GM19463 (cell line): ENCODE results near the gene ESRRG.
"Not testable (repeated sequence)": the region's sequence is repeated elsewhere in the genome, so short reads cannot be mapped to it uniquely, and the experiment has no call there.

Experiments
- ATAC-seq: cut with Tn5 transposase; IDR thresholded peaks from one replicate; pipeline ENCODE4 v1.9.1; 2021; ENCODE audit warnings: mild to moderate bottlenecking, moderate library complexity; ENCODE audit not compliant: unreplicated experiment

Gene ESRRG

DNA sequence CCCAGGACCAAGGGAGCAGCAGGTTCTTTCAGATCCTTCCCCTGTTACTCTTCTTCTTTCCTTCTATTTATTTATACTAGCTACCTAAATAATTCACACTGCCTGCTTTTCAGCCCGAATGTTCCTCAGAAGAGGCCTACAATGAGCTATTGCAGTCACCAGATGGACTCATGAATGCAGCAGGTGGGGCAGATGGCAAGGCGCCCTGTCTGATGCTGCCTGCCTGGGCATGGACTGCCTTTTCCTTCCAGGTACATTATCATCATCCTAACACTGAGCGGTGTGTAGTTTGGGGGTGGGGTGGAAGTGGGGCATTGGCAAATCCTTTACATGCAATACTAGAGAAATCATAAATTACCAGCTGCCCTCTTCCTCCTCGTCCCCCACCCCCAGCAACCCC lies 17.6 kb downstream of the ESRRG start:
- ATAC-seq = no peak

DNA sequence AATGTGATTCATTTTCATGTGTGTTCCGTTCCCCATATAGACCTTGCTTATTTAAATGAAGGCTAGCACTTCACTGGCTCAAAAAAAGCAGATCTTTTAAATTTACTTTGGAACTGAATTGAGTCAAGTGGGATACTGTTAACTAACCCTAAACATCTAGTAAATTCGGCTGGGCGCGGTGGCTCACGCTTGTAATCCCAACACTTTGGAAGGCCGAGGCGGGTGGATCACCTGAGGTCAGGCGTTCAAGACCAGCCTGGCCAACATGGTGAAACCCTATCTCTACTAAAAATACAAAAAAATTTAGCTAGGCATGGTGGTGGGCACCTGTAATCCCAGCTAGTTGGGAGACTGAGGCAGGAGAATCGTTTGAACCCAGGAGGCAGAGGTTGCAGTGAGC lies 19.2 kb downstream of the ESRRG start:
- not testable (repeated sequence) for ATAC-seq

DNA sequence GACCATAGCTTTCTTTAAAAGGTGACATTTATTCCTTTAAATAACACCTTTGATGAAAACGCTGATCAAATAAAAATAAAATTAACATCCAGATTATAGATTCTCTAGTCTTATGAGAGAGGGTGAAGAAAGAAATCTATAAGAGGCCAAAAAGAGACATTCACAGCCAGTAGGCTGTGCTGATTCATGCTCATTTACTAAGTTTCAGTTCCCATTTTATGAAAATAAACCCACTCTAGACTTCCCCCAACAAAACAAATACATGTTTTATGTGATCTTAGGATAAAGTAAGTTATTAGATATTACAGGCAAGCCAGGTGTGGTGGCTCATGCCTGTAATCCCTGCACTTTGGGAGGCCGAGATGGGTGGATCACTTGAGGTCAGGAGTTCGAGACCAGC lies 21.1 kb downstream of the ESRRG start:
- peak; percentile 82 for ATAC-seq

DNA sequence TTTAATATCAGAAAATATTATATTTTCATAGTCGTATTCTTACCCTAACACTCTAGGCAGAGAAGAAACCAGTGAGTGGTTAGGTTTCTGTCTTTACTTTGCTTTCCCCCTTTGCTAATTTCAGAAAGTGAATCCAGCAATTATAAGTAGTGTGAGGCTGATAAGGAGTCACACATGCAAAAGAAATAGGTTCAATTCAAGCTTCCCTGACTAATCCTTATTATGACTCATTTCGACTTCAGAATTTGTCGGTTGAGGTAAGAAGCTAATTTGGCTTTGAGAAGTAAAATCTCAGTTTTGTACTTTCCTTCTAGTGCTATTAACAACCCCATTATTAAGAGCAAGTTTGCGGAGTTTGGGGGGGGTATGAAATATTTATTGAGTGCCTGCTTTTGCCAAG lies 22.4 kb downstream of the ESRRG start:
- no peak for ATAC-seq

DNA sequence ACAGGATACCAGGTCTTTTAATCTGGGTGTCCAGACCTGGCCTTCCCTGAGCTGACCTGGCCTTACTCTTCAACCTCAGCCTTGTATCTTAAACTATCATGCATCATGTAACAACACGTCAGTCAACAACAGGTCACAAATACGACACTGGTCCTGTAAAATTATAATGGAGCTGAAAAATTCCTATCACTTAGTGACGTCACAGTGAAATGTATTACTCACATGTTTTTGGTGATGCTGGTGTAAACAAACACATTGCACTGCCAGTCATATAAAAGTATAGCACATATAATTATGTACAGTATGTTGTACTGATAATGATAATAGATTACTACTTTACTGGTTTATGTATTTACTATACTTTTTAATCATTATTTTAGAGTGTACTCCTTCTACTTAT lies 31.5 kb downstream of the ESRRG start:
- no peak for ATAC-seq

DNA sequence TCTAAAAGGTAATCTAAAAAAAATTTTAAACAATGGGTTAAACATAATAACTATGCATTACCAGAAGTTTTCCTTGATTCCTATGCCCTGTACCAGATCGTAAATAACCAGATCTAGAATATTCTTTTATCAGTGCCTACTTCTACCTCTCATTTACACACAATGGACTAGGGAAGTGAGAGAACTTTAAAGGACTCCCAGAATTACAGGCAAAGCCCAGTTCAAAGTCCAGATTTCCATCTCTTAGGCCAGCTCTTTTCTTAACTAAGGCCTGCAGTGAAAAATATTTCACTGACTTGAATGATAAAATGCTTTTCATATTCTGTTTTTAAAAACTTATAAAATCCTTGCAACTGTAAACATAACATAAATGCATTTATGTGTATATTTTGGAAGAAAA lies 32.6 kb downstream of the ESRRG start:
- no peak for ATAC-seq

DNA sequence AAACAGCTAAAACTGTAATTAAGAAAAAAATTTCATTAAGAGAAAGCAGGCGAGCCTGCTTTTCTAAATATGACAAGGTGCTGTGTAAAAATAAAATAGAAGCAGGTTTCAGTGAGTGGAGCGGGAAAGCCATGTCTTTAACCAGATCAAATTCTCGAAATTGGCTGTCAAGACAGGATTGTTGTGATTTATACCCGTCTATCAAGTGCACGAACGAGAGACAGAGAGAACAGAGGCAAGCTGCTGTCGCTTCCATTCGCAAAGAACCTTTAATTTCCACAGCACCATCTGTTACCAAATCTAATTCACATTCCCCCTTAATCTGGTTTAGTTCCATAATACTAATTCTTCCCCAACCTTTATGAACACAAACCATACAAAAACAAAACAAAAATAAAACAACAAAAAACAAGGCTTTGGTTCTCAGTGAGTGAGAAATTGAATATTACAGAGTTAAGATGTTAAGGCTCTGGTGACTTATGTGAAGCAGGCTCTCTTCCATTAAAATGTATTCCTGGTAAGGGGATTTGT lies 35.0 kb downstream of the ESRRG start:
- ATAC-seq = no peak

DNA sequence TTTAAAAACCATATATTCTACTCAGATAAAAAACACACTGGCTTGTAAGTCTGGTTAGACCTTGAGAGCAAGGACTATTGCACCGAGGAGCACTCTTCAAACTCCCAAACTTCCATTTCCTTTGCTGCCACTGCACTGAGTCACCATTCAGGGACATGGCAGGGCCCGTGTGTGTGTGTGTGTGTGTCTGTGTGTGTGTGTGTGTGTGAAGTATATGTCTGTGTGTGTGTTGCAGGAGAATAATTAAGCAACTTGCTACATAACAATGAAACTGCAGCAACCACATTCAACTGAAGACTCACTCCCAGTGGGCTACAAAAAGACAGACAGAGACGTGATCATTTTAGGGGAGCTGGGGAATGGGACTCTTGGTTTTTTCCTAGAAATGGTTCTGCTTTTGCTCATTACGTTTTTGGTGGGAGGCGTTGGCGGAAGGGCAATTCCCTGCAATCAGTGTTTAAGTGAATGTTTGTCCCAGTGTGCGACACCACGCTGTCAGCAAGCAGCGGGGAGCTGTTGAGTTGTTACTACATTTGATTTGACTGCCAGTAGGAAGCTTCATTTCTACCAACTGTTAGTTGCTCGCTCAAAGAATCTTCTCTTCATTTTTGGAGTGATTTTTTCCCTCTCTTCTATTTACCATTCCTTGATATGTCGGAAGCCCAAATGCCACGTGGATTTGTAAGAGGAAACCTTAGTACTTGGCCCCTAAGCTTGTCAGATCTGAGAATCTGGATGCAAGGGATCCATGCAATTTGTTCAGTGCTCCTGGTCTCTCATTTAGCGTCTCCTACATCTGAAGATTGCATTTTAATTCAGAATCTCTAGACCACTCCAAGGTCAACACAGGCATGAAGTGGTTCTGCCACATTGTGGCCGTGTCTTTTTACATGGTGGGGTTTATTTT lies 36.1 kb downstream of the ESRRG start:
- no peak for ATAC-seq

DNA sequence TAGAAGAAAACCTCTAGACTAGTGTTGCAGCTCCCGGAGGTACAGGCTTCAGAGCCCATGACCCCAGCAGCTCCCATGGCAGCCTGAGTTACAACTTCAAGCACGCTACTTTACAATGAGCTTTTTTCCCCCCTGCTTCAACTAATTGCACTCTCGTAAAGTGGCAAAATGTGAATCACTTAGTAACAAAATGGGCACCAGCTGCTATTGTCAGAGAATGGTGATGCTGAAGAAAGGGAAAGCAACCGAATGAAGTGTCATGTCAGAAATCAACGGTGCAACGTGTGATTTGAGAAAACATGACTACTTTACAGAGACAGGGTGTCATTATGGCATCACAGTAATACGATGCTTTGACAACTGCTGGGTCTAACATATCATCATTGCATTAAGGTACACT lies 40.5 kb downstream of the ESRRG start:
- no peak for ATAC-seq

DNA sequence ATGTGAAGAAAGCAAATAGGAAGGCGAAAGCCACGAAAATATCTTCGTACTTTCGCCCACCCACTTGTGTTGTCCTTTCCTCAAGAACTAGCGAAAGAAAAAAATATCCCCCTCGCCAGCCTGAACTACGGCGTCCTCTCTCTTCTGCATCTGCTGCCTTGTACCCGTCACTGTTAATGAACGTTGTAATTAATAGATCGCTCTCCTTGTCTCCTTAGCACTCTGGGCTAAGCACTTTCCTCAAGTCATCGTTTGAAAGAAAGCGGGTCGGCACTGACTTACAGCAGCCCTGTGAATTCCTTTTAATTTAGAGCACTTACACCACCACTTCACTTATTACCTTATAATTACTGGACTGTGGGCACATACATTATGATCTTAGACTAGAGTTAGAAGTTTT lies 44.1 kb downstream of the ESRRG start:
- no peak for ATAC-seq

DNA sequence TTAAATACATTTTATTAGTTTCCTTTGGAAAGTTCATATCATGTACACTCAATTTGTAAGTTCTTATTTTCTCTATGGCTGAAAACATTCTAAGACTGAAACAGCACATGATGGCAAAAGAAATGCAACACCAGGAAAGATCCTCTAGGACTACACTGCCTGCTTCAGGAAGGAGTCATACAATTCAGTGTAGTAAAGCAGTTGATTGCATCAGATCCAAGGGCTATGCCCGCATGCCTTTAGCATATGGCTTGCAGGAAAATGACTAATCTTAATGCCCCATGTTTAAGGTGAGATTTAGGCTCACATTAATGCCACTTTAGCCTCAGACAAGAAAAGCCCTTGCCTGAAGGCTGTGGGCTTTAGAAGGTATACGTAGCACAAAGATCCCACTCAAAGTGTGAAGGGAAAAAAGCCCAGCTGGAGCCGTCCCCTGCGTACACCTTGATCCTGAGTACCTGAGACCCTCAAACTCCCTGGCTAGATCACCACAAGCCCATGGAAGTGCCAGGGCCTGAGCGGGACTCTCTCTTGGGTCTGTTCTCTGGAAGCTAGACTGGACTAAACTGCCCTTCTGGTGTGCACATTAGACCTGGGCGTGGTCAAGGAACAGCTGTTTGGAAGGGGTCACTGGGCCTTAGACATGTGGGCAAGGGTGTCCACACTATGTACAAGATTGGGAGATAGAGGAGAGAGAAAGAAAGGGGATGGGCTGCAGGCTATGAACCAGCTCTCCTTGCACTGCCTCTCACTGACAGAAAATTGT lies 52.9 kb downstream of the ESRRG start:
- no peak for ATAC-seq

DNA sequence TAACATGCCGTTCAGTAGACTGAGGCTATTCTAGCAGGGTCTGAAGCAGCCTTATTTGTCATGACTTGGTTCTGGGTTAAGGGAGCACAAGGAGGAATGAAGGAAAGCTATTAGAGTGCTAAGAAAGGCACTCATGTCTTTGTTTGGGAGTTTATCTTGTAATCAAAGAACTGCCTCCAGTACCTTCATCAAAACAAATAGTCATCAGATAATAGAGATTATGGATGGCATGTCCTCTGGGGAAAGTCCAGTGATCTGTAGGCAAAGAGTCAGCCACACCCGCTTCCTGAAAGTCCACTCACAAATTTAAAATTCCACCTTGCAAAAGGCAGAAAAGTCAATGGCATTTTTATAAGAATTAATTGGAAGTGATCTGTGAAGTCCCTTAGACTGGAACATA lies 56.8 kb downstream of the ESRRG start:
- ATAC-seq = no peak

DNA sequence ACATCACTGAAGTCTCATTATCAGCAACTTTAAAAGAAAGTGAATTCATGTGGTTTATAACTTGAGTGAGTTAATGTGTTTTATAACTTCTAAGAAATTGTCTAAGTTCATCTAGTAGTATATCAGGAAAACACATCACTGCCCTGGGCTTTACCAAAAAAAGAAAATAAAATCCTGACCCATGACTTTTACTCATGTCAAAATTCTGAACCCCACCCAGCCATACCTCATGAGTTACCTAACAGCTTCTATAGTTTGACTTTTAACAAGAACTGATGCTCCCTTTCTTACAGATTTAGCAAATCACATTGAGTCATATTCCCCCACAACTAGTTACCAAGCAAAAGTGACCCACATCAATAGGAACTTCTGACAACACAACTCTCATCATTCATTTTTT lies 57.4 kb downstream of the ESRRG start:
- no peak for ATAC-seq

DNA sequence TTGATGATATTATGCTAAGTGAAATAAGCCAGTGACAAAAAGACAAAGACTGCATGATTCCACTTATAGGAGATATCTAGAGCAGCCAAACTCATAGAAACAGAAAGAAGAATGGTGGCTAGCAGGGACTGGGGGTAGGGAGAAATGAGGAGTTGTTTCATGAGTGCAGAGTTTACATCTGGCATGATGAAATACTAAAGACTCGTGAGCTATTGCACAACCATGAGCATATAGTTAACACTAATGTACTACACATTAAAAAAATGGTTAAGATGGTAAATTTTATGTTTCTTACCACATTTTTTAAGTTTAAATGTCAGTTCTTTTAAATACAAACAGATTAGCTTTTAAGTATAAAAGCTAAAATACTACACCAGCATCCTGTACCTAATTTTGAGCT lies 57.8 kb downstream of the ESRRG start:
- ATAC-seq = no peak

DNA sequence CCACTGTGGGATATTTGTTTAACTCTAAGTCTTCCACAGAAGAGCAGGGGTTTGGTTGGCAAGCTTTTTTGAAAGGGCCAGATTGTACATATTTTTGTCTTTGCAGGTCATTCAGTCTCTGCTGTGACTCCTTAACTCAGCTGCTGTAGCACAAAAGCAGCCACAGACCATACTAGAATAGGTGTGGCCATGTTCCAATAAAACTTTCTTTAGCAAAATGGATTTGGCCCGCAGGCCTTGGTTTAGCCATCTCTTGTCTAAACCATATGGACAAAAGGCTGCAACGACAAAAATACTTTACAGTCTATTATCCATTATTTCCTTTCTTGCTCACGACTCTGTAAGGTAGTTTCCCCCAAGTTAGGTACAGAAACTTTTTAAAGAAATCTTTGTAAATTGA lies 60.5 kb downstream of the ESRRG start:
- no peak for ATAC-seq

DNA sequence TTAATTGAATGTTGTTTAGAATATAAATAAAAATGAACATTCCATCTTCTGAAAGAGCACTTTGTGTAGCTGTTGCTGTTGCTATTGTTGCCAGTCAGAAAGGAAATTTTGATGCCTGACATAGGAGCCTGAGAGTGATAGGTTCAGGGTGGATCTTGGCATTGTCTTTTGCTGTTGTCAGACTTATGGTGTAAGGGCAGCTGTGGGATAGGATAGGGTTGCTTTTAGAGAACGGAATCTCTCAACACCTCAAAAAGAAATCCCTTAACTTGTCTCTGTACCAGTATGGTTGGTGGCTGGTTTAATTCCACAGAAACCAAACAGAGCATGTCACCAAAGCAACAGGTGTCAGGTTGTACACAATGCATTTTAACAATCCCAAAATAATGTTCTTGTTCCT lies 62.7 kb downstream of the ESRRG start:
- no peak for ATAC-seq

DNA sequence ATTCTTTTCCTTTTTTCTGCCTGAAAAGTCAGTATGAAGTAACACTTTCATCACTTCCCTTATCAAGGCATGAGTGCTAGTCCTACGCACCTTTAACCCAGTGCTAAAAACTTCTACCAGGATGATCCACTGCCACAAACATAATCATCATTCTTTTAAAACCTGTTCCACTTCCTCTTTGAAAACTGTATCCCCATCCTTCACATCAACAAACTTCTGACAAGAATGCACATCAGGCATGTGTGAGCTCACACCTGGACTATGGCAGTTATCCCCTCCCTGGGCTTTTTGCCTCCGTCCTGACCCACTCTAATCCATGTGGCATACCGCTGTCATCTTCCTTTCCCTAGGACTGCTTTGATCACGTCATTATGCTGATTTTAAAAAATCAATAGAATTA lies 70.2 kb downstream of the ESRRG start:
- no peak for ATAC-seq

DNA sequence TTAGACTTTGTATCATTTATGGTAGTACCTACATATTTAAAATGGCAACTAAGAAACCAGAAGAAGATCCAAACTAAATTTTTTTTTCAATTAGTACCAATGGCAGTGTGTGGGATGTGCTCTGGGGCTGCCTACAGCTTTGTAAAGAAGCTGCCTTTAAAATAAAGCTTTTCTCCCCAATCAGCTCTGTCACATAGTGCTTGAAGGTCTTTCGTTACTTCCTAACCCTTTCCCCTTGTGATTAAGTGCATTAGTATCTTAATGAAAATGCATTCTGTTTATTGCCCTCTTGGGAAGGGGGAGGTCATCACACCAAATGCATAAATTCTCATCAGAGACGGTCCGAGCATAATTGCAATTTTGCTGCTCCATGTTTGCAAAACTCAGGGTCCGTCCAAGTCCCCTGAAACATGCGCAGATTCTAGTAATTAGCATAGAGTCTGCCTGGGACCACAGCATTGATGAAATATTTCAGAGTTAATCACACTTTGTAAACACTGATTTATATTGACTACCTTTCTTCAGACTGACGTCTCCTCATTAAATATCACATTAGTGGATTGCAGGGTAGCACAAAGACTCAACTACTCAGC lies 71.3 kb downstream of the ESRRG start:
- no peak for ATAC-seq

DNA sequence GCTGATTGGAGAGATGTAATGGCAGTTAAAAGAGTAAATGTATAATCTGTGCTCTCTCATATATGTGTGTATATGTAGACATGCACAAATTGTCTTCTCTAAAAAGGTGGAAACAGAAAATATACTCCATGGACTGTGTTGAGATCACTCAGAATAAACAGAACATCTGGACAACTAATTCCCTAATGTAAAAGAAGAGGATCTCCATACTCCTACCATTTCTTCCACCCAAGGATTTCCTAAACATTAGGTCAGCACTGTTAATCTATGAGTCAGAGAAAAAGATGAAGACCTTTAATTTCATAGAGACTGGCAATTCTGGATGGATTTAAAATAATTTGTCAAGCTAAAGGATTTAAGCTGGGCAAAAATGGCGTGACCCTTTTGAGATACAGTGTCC lies 80.1 kb downstream of the ESRRG start:
- no peak for ATAC-seq

DNA sequence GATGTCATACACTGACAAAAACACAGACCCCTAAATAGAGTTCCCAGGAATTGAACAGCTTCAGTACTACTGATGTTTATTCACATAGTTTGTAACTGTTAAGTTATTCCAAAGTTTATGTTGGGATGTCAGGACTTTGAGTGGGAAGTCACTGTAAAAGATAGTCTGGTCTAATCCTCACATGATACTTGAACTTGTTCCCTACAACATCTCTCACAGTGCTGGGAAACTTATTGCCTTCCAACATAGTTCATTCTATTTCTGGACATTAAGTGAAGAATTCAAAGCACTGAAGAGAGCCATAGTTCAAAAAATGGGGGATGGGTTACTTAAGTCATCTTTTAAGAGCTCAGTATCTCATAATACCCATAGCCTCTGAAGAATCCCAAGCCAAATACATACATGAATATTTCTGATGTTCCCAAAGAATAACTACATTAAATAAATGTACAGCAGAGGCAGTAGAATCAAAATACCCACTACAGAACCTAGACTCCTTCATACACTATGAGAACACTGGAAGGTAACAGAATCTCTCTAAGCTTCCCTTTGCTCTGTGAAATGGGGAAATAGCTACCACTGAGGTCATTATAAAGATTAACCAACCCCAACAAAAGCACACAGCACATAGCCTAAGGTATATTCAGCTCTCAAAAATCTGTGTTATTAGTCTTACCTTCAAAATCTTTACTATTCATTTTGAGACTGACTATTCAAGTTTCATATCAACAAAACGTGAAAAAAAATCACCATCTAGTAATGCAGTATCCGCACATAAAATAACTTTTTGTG lies 81.4 kb downstream of the ESRRG start:
- ATAC-seq = no peak

DNA sequence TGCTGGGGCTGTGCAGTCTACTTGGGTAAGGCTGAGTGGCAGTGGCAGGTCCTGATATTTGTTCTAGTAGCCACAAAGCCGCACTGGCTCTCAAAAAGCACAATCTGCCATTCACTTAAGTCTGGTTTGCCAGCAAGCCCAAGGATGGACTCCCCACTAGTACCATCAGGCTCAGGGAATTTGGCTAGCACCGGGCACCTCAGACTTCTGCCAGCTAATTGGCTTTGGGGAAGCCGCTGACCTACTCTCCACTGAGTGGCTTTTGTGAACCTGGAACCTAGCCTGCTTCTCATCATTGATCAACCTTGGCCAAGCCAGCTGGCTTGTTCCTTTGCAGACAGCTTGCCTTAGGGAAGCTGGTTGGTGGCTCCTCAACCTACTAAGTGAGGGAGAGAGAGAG lies 83.1 kb downstream of the ESRRG start:
- ATAC-seq = no peak
